ENCODE results near the gene ERN2. TPM values are rescaled to one million over a fixed set of nuclear protein-coding genes. Genes with fewer than 3 reads are reported as not detected.

The ERN2 gene
- total and polyA plus RNA-seq, 9 of the 15 experiments (the other 6 are each of a cell fraction or from before 2014, with no cell fraction given), result 0.07 to 1.5 (median 0.51) TPM; not detected in 3

DNA sequence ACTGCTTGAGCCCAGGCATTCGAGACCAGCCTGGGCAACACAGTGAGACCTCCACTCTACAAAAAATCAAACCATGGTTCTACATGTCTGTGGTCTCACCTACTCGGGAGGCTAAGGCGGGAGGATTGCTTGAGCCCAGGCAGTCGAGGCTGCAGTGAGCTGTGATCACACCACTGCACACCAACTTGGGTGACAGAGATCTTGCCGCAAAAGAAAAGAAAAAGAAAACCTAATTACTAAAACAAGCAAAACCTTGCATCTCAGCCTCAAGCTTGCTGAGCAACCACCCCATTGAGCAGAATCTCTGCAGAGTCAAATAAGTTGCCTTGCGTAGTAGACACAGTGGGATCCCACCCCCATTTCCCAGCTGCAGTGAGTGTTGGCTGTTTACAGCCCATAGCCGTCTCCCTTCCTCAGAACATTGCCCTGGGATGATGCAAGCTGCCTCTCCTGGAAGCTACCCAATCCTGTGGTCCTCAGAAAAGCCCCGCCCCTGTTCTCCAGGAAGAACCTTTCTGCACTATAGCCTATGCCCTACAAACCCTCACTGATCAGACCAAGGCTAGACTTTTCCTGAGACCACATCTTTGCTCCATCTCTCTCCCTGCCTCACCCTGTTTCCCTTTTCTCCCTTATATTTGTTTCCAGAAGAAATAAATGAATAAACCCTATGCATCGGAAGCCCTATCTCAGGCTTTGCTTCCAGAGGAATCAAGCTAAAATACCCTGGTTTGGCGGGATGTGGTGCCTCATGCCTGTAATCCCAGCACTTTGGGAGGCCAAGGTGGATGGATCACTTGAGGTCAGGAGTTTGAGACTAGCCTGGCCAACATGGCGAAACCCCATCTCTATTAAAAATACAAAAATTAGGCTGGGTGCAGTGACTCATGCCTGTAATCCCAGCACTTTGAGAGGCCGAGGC, 16.7 kb upstream of the ERN2 start (continued):
- TF ChIP-seq LARP7 (IDR thresholded peaks at IDR 0.05) (no peak), ATF7 (IDR thresholded peaks at IDR 0.05) (peak; percentile 93), EP400 (IDR thresholded peaks at IDR 0.05) (peak; percentile 60), KLF10 (CRISPR knock-in tag; IDR thresholded peaks at IDR 0.05) (no peak), MEIS2 (IDR thresholded peaks at IDR 0.05; ENCODE audit: partially characterized antibody) (no peak), MCM5 (IDR thresholded peaks at IDR 0.05; ENCODE audit: low read depth) (no peak), ZNF584 (CRISPR knock-in tag; IDR thresholded peaks at IDR 0.05; ENCODE audit: low read depth) (0 out of 2 replicates have a peak, but pooled peaks have one; percentile 52), KDM4B (IDR thresholded peaks at IDR 0.05; ENCODE audit: borderline replicate concordance in 2 of 2, low read depth in 1 of 2) (peak in 1 of 2 experiments; percentile 57; a peak in 1 of 4 replicates), ZNF318 (IDR thresholded peaks at IDR 0.05; ENCODE audit: borderline replicate concordance in 1 of 2, low read depth in 1 of 2) (0 out of 4 replicates have a peak, but pooled peaks of 1 of the 2 experiments have one; percentile 45), PHF8 (IDR thresholded peaks at IDR 0.05; ENCODE audit: borderline replicate concordance, low read length) (peak; percentile 35; the same call in 1 of the 2 replicates)
- TF ChIP-seq, protein P1, sequence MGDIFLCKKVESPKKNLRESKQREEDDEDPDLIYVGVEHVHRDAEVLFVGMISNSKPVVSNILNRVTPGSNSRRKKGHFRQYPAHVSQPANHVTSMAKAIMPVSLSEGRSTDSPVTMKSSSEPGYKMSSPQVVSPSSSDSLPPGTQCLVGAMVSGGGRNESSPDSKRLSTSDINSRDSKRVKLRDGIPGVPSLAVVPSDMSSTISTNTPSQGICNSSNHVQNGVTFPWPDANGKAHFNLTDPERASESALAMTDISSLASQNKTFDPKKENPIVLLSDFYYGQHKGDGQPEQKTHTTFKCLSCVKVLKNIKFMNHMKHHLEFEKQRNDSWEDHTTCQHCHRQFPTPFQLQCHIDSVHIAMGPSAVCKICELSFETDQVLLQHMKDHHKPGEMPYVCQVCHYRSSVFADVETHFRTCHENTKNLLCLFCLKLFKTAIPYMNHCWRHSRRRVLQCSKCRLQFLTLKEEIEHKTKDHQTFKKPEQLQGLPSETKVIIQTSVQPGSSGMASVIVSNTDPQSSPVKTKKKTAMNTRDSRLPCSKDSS (IDR thresholded peaks at IDR 0.05; ENCODE audit: low read depth, partially characterized antibody), result no peak
- TF ChIP-seq, protein P2, sequence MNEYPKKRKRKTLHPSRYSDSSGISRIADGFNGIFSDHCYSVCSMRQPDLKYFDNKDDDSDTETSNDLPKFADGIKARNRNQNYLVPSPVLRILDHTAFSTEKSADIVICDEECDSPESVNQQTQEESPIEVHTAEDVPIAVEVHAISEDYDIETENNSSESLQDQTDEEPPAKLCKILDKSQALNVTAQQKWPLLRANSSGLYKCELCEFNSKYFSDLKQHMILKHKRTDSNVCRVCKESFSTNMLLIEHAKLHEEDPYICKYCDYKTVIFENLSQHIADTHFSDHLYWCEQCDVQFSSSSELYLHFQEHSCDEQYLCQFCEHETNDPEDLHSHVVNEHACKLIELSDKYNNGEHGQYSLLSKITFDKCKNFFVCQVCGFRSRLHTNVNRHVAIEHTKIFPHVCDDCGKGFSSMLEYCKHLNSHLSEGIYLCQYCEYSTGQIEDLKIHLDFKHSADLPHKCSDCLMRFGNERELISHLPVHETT (CRISPR knock-in tag; conservative IDR thresholded peaks at IDR 0.05 in 1 of 2, IDR thresholded peaks at IDR 0.05 in 1 of 2), result no peak
